NCI-H2227 (cell line): ENCODE data around the gene CCDC57.
"Not testable (repeated sequence)": the region's sequence is repeated elsewhere in the genome, so short reads cannot be mapped to it uniquely, and the experiment has no call there.

Experiments
- DNase-seq: peaks from one replicate; lab custom pipeline; 2025; ENCODE audit not compliant: unreplicated experiment; lab: John Stamatoyannopoulos, UW

CCDC57 gene

GRCh38 chr17:82179946-82180475 lies 32.6 kb downstream of the CCDC57 start:
- no peak for DNase-seq

- DNase-seq, result no peak
Measured at GRCh38 chr17:82179412-82179811, 33.2 kb downstream of the CCDC57 start.

- DNase-seq, result no peak
Measured at GRCh38 chr17:82178499-82179261, 34.0 kb downstream of the CCDC57 start.

GRCh38 chr17:82177761-82178498 lies 34.7 kb downstream of the CCDC57 start:
- DNase-seq, result no peak

- no peak for DNase-seq
Measured at GRCh38 chr17:82177276-82177675, 35.4 kb downstream of the CCDC57 start.

GRCh38 chr17:82175951-82176350 lies 36.7 kb downstream of the CCDC57 start:
- no peak for DNase-seq

- DNase-seq, result no peak
Measured at GRCh38 chr17:82175201-82175600, 37.4 kb downstream of the CCDC57 start.

GRCh38 chr17:82174042-82174857 lies 38.4 kb downstream of the CCDC57 start:
- not testable (repeated sequence) for DNase-seq

GRCh38 chr17:82173351-82174041 lies 39.1 kb downstream of the CCDC57 start:
- DNase-seq, result no peak

- no peak for DNase-seq
Measured at GRCh38 chr17:82172486-82173160, 40.0 kb downstream of the CCDC57 start.

- DNase-seq, result no peak
Measured at GRCh38 chr17:82171750-82172375, 40.8 kb downstream of the CCDC57 start.

- no peak for DNase-seq
Measured at GRCh38 chr17:82170412-82170961, 42.2 kb downstream of the CCDC57 start.

- DNase-seq, result no peak
Measured at GRCh38 chr17:82168568-82168967, 44.1 kb downstream of the CCDC57 start.

- no peak for DNase-seq
Measured at GRCh38 chr17:82167028-82167427, 45.6 kb downstream of the CCDC57 start.

GRCh38 chr17:82164853-82165252 lies 47.8 kb downstream of the CCDC57 start:
- DNase-seq, result no peak

- no peak for DNase-seq
Measured at GRCh38 chr17:82161216-82161615, 51.4 kb downstream of the CCDC57 start.

GRCh38 chr17:82160075-82160474 lies 52.6 kb downstream of the CCDC57 start:
- DNase-seq, result no peak

- DNase-seq, result no peak
Measured at GRCh38 chr17:82158825-82159224, 53.8 kb downstream of the CCDC57 start.
